ENCODE measurements around the gene TNFRSF13B.
A peak's percentile ranks its signal among the peaks of the same experiment; 100 is the strongest.

Gene TNFRSF13B

GRCh38 chr17:16939606-16940115, 32.3 kb downstream of the TNFRSF13B start:
- no peak overlapping the region for H3K4me3 ChIP-seq (ENCODE audit: low read length)
- H3K27me3 ChIP-seq (ENCODE audit: low read depth, low read length) = no peaks in the 10 kb centered on the region
- no peak overlapping the region for H3K4me2 ChIP-seq (ENCODE audit: low read length)
- H2AFZ ChIP-seq (ENCODE audit: low read depth, low read length) = no peak overlapping the region
- peaks cover 71% of the 10 kb centered on the region for H4K20me1 ChIP-seq (ENCODE audit: insufficient read depth, low read length)
- no peaks in the 10 kb centered on the region for H3K9me3 ChIP-seq (ENCODE audit: insufficient read depth, low read length)
- peaks cover 58% of the 10 kb centered on the region for H3K36me3 ChIP-seq (replicated peaks; ENCODE audit: low read depth, low read length)
- peaks cover 10% of the 10 kb centered on the region for H3K4me1 ChIP-seq (ENCODE audit: low read length)
- H3K9ac ChIP-seq (ENCODE audit: low read length) = no peak overlapping the region
- peak overlapping the region; percentile 28; the same call in 1 of the 2 replicates for H3K27ac ChIP-seq (ENCODE audit: low read length)
- TF ChIP-seq EZH2phosphoT487 (IDR thresholded peaks at IDR 0.05; ENCODE audit: low read depth) (no peak), CTCF (IDR thresholded peaks at IDR 0.05; ENCODE audit: low read depth, low read length) (no peak)
- H3K79me2 ChIP-seq (ENCODE audit: low read length) = peaks cover 53% of the 10 kb centered on the region

DNA sequence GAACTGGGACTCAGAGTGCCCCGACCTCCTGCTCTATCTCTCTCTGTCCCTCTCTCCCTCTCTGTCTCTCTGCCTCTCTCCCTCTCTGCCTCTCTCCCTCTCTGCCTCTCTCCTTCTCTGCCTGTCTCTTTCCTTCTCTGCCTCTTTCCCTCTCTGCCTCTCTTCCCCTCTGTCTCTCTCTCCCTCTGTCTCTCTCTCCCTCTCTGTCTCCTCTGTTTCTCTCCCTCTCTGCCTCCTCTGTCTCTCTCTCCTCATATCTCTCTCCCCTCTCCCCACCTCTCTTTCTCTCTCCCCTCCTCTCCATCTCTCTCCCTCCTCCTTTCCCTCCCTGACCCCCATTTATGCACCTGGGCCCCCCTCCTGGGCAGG, 32.7 kb downstream of the TNFRSF13B start:
- no peak overlapping the region for H3K4me2 ChIP-seq (ENCODE audit: low read length)
- peaks cover 66% of the 10 kb centered on the region for H4K20me1 ChIP-seq (ENCODE audit: insufficient read depth, low read length)
- peaks cover 48% of the 10 kb centered on the region for H3K79me2 ChIP-seq (ENCODE audit: low read length)
- H3K27me3 ChIP-seq (ENCODE audit: low read depth, low read length) = no peaks in the 10 kb centered on the region
- H3K4me3 ChIP-seq (ENCODE audit: low read length) = no peak overlapping the region
- peak overlapping the region; percentile 28; the same call in 1 of the 2 replicates for H3K27ac ChIP-seq (ENCODE audit: low read length)
- TF ChIP-seq EZH2phosphoT487 (IDR thresholded peaks at IDR 0.05; ENCODE audit: low read depth) (no peak), CTCF (IDR thresholded peaks at IDR 0.05; ENCODE audit: low read depth, low read length) (no peak)
- peaks cover 54% of the 10 kb centered on the region for H3K36me3 ChIP-seq (replicated peaks; ENCODE audit: low read depth, low read length)
- H3K4me1 ChIP-seq (ENCODE audit: low read length) = peaks cover 10% of the 10 kb centered on the region
- H2AFZ ChIP-seq (ENCODE audit: low read depth, low read length) = no peak overlapping the region
- no peaks in the 10 kb centered on the region for H3K9me3 ChIP-seq (ENCODE audit: insufficient read depth, low read length)
- no peak overlapping the region for H3K9ac ChIP-seq (ENCODE audit: low read length)

DNA sequence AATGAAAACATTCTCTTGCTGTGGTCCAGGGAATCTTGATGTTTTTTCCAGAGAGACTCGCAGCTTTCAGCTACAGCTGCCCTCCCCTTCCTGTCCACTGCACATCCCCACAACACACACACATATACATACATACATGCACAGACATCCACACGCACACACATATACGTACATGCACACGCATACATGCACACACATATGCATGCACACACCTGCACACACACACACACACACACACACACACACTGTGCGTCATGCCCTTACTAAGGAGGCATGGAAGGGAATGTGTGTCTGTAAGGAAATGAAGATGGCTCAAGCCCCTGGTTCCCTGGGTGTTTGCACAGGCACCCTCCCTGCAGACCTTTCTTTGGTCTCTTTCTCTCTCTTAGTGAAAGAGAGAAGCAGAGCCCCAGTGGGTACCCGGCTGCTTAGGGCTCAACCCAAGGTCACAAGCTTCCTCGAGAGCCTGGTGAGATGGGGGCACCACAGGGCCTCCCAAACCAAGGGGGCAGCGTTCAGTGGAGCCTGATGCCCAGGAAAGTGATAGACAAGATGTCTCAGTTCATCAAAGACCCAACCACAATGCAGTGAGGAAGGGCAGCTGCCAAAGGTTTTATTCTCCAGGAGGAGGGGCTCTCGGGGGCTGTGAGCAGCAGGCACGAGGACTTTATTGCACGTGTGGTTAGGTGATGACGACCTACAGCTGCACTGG, 33.3 kb downstream of the TNFRSF13B start:
- Histone ChIP-seq H3K36me3 (replicated peaks; ENCODE audit: low read depth, low read length) (peaks cover 51% of the 10 kb centered on the region), H3K79me2 (ENCODE audit: low read length) (peaks cover 42% of the 10 kb centered on the region), H3K4me2 (ENCODE audit: low read length) (no peak overlapping the region), H3K27ac (ENCODE audit: low read length) (peak overlapping the region; percentile 28; the same call in 1 of the 2 replicates), H3K9me3 (ENCODE audit: insufficient read depth, low read length) (no peaks in the 10 kb centered on the region), H2AFZ (ENCODE audit: low read depth, low read length) (no peak overlapping the region), H3K4me3 (ENCODE audit: low read length) (no peak overlapping the region), H4K20me1 (ENCODE audit: insufficient read depth, low read length) (peaks cover 61% of the 10 kb centered on the region), H3K27me3 (ENCODE audit: low read depth, low read length) (no peaks in the 10 kb centered on the region), H3K9ac (ENCODE audit: low read length) (no peak overlapping the region), H3K4me1 (ENCODE audit: low read length) (peaks cover 10% of the 10 kb centered on the region)
- TF ChIP-seq EZH2phosphoT487 (IDR thresholded peaks at IDR 0.05; ENCODE audit: low read depth) = no peak
- no peak for TF ChIP-seq CTCF (IDR thresholded peaks at IDR 0.05; ENCODE audit: low read depth, low read length)

GRCh38 chr17:16938031-16938430, 33.9 kb downstream of the TNFRSF13B start:
- no peak overlapping the region for H3K4me2 ChIP-seq (ENCODE audit: low read length)
- H3K36me3 ChIP-seq (replicated peaks; ENCODE audit: low read depth, low read length) = peaks cover 46% of the 10 kb centered on the region
- TF ChIP-seq CTCF (IDR thresholded peaks at IDR 0.05; ENCODE audit: low read depth, low read length) = no peak
- TF ChIP-seq EZH2phosphoT487 (IDR thresholded peaks at IDR 0.05; ENCODE audit: low read depth) = no peak
- H3K79me2 ChIP-seq (ENCODE audit: low read length) = peaks cover 36% of the 10 kb centered on the region
- no peaks in the 10 kb centered on the region for H3K9me3 ChIP-seq (ENCODE audit: insufficient read depth, low read length)
- H3K4me1 ChIP-seq (ENCODE audit: low read length) = peaks cover 10% of the 10 kb centered on the region
- no peak overlapping the region for H3K4me3 ChIP-seq (ENCODE audit: low read length)
- no peak overlapping the region for H3K27ac ChIP-seq (ENCODE audit: low read length)
- no peak overlapping the region for H3K9ac ChIP-seq (ENCODE audit: low read length)
- no peaks in the 10 kb centered on the region for H3K27me3 ChIP-seq (ENCODE audit: low read depth, low read length)
- H4K20me1 ChIP-seq (ENCODE audit: insufficient read depth, low read length) = peaks cover 55% of the 10 kb centered on the region
- no peak overlapping the region for H2AFZ ChIP-seq (ENCODE audit: low read depth, low read length)

All from OCI-LY3 (cell line).